Activated T-cell treated with anti-CD3 and anti-CD28 coated beads, Interleukin-2, amount 50 U/mL, for 1 hour (primary cell): ENCODE results near the gene ADAMTSL1.

Source experiments
- DNase-seq: peaks from one replicate; pipeline ENCODE4 v3.0.0-alpha.2; 2020

Gene ADAMTSL1

GRCh38 chr9:18675332-18675731 is 201.4 kb downstream of the ADAMTSL1 start:
- DNase-seq, result no peak

- DNase-seq, result no peak
Observed at GRCh38 chr9:18675973-18676372, 202.0 kb downstream of the ADAMTSL1 start.

- DNase-seq, result no peak
Observed at GRCh38 chr9:18676525-18676924, 202.6 kb downstream of the ADAMTSL1 start.

GRCh38 chr9:18678821-18679590 is 205.1 kb downstream of the ADAMTSL1 start:
- DNase-seq, result no peak

- DNase-seq, result no peak
Observed at GRCh38 chr9:18682907-18683306, 209.0 kb downstream of the ADAMTSL1 start.

GRCh38 chr9:18683312-18683711 is 209.4 kb downstream of the ADAMTSL1 start:
- no peak for DNase-seq

- no peak for DNase-seq
Observed at GRCh38 chr9:18683851-18684250, 209.9 kb downstream of the ADAMTSL1 start.

- no peak for DNase-seq
Observed at GRCh38 chr9:18684593-18685317, 210.8 kb downstream of the ADAMTSL1 start.

GRCh38 chr9:18688581-18689565 is 214.9 kb downstream of the ADAMTSL1 start:
- no peak for DNase-seq

GRCh38 chr9:18689921-18690320 is 216.0 kb downstream of the ADAMTSL1 start:
- no peak for DNase-seq

- DNase-seq, result no peak
Observed at GRCh38 chr9:18692268-18692667, 218.3 kb downstream of the ADAMTSL1 start.

- DNase-seq, result no peak
Observed at GRCh38 chr9:18692962-18693361, 219.0 kb downstream of the ADAMTSL1 start.

GRCh38 chr9:18694959-18695668 is 221.2 kb downstream of the ADAMTSL1 start:
- DNase-seq, result no peak

- no peak for DNase-seq
Observed at GRCh38 chr9:18698992-18699391, 225.0 kb downstream of the ADAMTSL1 start.

GRCh38 chr9:18699764-18700163 is 225.8 kb downstream of the ADAMTSL1 start:
- DNase-seq, result no peak

- DNase-seq, result no peak
Observed at GRCh38 chr9:18700714-18701113, 226.8 kb downstream of the ADAMTSL1 start.

- DNase-seq, result no peak
Observed at GRCh38 chr9:18703151-18703900, 229.4 kb downstream of the ADAMTSL1 start.

GRCh38 chr9:18703901-18704379 is 230.0 kb downstream of the ADAMTSL1 start:
- DNase-seq, result no peak

GRCh38 chr9:18705796-18706392 is 231.9 kb downstream of the ADAMTSL1 start:
- DNase-seq, result no peak

- no peak for DNase-seq
Observed at GRCh38 chr9:18706648-18707047, 232.7 kb downstream of the ADAMTSL1 start.

- no peak for DNase-seq
Observed at GRCh38 chr9:18707061-18707461, 233.1 kb downstream of the ADAMTSL1 start.
